ENCODE data around the gene SV2B.
A peak's percentile ranks its signal among the peaks of the same experiment; 100 is the strongest.

- TF ChIP-seq EP300 (IDR thresholded peaks at IDR 0.05; ENCODE audit: low read depth) (no peak), POLR2A (IDR thresholded peaks at IDR 0.05) (no peak), CTCF (IDR thresholded peaks at IDR 0.05) (peak; percentile 68 to 78 (median 73))
Measured at GRCh38 chr15:91271565-91272153, 171.6 kb downstream of the SV2B start.

Measured in transverse colon (tissue), 3 donors.